Smooth muscle cell (in vitro differentiated cells): ENCODE results near the gene NOS1AP. TPM values are rescaled to one million over a fixed set of nuclear protein-coding genes. Genes with fewer than 3 reads are reported as not detected.

Experiments used
- DNase-seq: peaks from one replicate; lab custom pipeline; 2025; ENCODE audit not compliant: unreplicated experiment; lab: John Stamatoyannopoulos, UW
- H2AFZ ChIP-seq: fragments of 200-600 bp; sonication (generic); 2 replicates; pipeline ENCODE4 v1.6.0; 2016; ENCODE audit warnings: antibody characterized with exemption, low read depth, mild to moderate bottlenecking
- H3F3A ChIP-seq: fragments of 200-600 bp; sonication (generic); 2 replicates; pipeline ENCODE4 v1.6.0; 2017; ENCODE audit warnings: antibody characterized with exemption, low read depth
- H3K27ac ChIP-seq: fragments of 200-600 bp; sonication (generic); 2 replicates; pipeline ENCODE4 v1.5.1; 2016; ENCODE audit warnings: low read depth, mild to moderate bottlenecking
- H3K27me3 ChIP-seq: fragments of 200-600 bp; sonication (generic); 2 replicates; pipeline ENCODE4 v1.6.1; 2016; ENCODE audit warnings: low read depth, mild to moderate bottlenecking
- H3K36me3 ChIP-seq: fragments of 200-600 bp; sonication (generic); 2 replicates; pipeline ENCODE4 v1.5.1; 2016; ENCODE audit warnings: low read depth
- H3K4me1 ChIP-seq: fragments of 200-600 bp; sonication (generic); 2 replicates; pipeline ENCODE4 v1.5.1; 2016; ENCODE audit warnings: low read depth
- H3K4me2 ChIP-seq: fragments of 200-600 bp; sonication (generic); 2 replicates; pipeline ENCODE4 v1.6.0; 2016; ENCODE audit warnings: mild to moderate bottlenecking
- H3K4me3 ChIP-seq: fragments of 200-600 bp; sonication (generic); 2 replicates; pipeline ENCODE4 v1.5.1; 2016; ENCODE audit warnings: mild to moderate bottlenecking
- H3K79me2 ChIP-seq: fragments of 200-600 bp; sonication (generic); 2 replicates; pipeline ENCODE4 v1.6.0; 2016; ENCODE audit warnings: low read depth, mild to moderate bottlenecking
- H3K9ac ChIP-seq: fragments of 200-600 bp; sonication (generic); 2 replicates; pipeline ENCODE4 v1.6.0; 2016; ENCODE audit warnings: low read depth
- H3K9me3 ChIP-seq: fragments of 200-600 bp; sonication (generic); replicated peaks from 2 replicates; pipeline ENCODE4 v1.5.1; 2016; ENCODE audit warnings: low read depth
- H4K20me1 ChIP-seq: fragments of 200-600 bp; sonication (generic); 2 replicates; pipeline ENCODE4 v1.6.0; 2016; ENCODE audit warnings: low read depth
- CTCF ChIP-seq: fragments of 200-600 bp; sonication (generic); IDR thresholded peaks from 2 replicates; pipeline ENCODE4 v1.5.1; 2017; ENCODE audit warnings: borderline replicate concordance, mild to moderate bottlenecking, antibody characterized with exemption; ENCODE audit not compliant: insufficient read depth, poor library complexity, severe bottlenecking
- WGBS: methylation state at CpG from one replicate; pipeline ENCODE4 v1.1.7; 2016; ENCODE audit warnings: low lambda C conversion rate; 5-methylcytosine and 5-hydroxymethylcytosine counted together
- polyA plus RNA-seq: library from polyadenylated mRNA; unstranded; fragments of >200 nt; fragmentation: Nextera tagmentation; extraction: Ambion mirVana; gene quantifications from 2 replicates; pipeline ENCODE4 v1.2.1, GENCODE V29; 2016
- total RNA-seq: library from RNA; depleted of rRNA; stranded (reverse); fragments of >200 nt; gene quantifications from 2 replicates; pipeline ENCODE4 v1.2.3, GENCODE V29; 2014

The NOS1AP gene
- total and polyA plus RNA-seq, 2 experiments from 2014 or later: 0.54 to 0.80 TPM

- Histone ChIP-seq H3K27me3 (no peaks in the 10 kb centered on the region), H3F3A (no peaks in the 10 kb centered on the region), H3K27ac (no peak overlapping the region)
Observed at GRCh38 chr1:162191396-162192305, 122.2 kb downstream of the NOS1AP start.

GRCh38 chr1:162192306-162192678 is 122.8 kb downstream of the NOS1AP start:
- Histone ChIP-seq H3K4me3 (no peak overlapping the region), H3K9ac (no peak overlapping the region), H3K79me2 (no peaks in the 10 kb centered on the region), H3K9me3 (no peaks in the 10 kb centered on the region), H3K36me3 (no peaks in the 10 kb centered on the region), H3K4me2 (no peak overlapping the region), H3K4me1 (peaks cover 26% of the 10 kb centered on the region), H2AFZ (no peak overlapping the region), H3K27me3 (no peaks in the 10 kb centered on the region), H4K20me1 (no peaks in the 10 kb centered on the region), H3K27ac (no peak overlapping the region), H3F3A (no peaks in the 10 kb centered on the region)
- TF ChIP-seq CTCF: no peak
- no peak for DNase-seq

More at GRCh38 chr1:162191396-162192305, 122.2 kb downstream of the NOS1AP start:
- WGBS: 51% methylated on average over 3 of the region's 3 CpGs
- Histone ChIP-seq H3K9ac (no peak overlapping the region), H3K4me1 (peaks cover 26% of the 10 kb centered on the region), H3K9me3 (no peaks in the 10 kb centered on the region), H3K36me3 (no peaks in the 10 kb centered on the region), H3K79me2 (no peaks in the 10 kb centered on the region), H4K20me1 (no peaks in the 10 kb centered on the region), H2AFZ (no peak overlapping the region), H3K4me2 (peak overlapping the region; percentile 17), H3K4me3 (no peak overlapping the region)
- no peak for DNase-seq
- no peak for TF ChIP-seq CTCF

GRCh38 chr1:162192763-162193162 is 123.3 kb downstream of the NOS1AP start:
- Histone ChIP-seq H3F3A (no peaks in the 10 kb centered on the region), H3K79me2 (no peaks in the 10 kb centered on the region), H3K27me3 (no peaks in the 10 kb centered on the region), H3K9ac (no peak overlapping the region), H3K27ac (no peak overlapping the region), H3K9me3 (no peaks in the 10 kb centered on the region), H3K4me3 (no peak overlapping the region), H3K4me2 (peak overlapping the region; percentile 18), H3K36me3 (no peaks in the 10 kb centered on the region), H3K4me1 (peaks cover 26% of the 10 kb centered on the region), H4K20me1 (no peaks in the 10 kb centered on the region), H2AFZ (no peak overlapping the region)
- DNase-seq: no peak
- TF ChIP-seq CTCF: no peak
- WGBS: 83% methylated on average over 1 of the region's 1 CpG

GRCh38 chr1:162193221-162193620 is 123.7 kb downstream of the NOS1AP start:
- H3K4me3 ChIP-seq: no peak overlapping the region
- no peaks in the 10 kb centered on the region for H3K27me3 ChIP-seq
- DNase-seq: no peak
- no peaks in the 10 kb centered on the region for H3K9me3 ChIP-seq
- peak overlapping the region; percentile 18 for H3K4me2 ChIP-seq
- H3F3A ChIP-seq: no peaks in the 10 kb centered on the region
- no peaks in the 10 kb centered on the region for H4K20me1 ChIP-seq
- H3K27ac ChIP-seq: no peak overlapping the region
- TF ChIP-seq CTCF: no peak
- no peak overlapping the region for H3K9ac ChIP-seq
- WGBS: 84% methylated on average over 2 of the region's 2 CpGs
- peaks cover 26% of the 10 kb centered on the region for H3K4me1 ChIP-seq
- H2AFZ ChIP-seq: no peak overlapping the region
- no peaks in the 10 kb centered on the region for H3K36me3 ChIP-seq
- no peaks in the 10 kb centered on the region for H3K79me2 ChIP-seq
